Karpas-422 (cell line): ENCODE measurements around the gene ZGPAT. TPM values are rescaled to one million over a fixed set of nuclear protein-coding genes. Genes with fewer than 3 reads are reported as not detected.

Experiments
- DNase-seq: peaks from one replicate; pipeline ENCODE4 v3.0.0-alpha.2; 2015
- H2AFZ ChIP-seq: fragments of 200-600 bp; sonication (generic); 2 replicates; pipeline ENCODE4 v1.6.1; 2014; ENCODE audit warnings: antibody characterized with exemption, low read length, mixed read lengths
- H3K27ac ChIP-seq: fragments of 200-600 bp; sonication (generic); 2 replicates; pipeline ENCODE4 v1.5.1; 2014; ENCODE audit warnings: mild to moderate bottlenecking, low read length, moderate library complexity
- H3K27me3 ChIP-seq: fragments of 200-600 bp; sonication (generic); 2 replicates; pipeline ENCODE4 v1.6.1; 2014; ENCODE audit warnings: low read length, mixed read lengths
- H3K36me3 ChIP-seq: fragments of 200-600 bp; sonication (generic); 2 replicates; pipeline ENCODE4 v1.6.1; 2014; ENCODE audit warnings: low read length, mixed read lengths; ENCODE audit not compliant: insufficient read depth
- H3K4me1 ChIP-seq: fragments of 200-600 bp; sonication (generic); 2 replicates; pipeline ENCODE4 v1.6.1; 2014; ENCODE audit warnings: mild to moderate bottlenecking, low read length, mixed read lengths
- H3K4me2 ChIP-seq: fragments of 200-600 bp; sonication (generic); 2 replicates; pipeline ENCODE4 v1.6.1; 2014; ENCODE audit warnings: low read length, low read depth, mild to moderate bottlenecking; ENCODE audit not compliant: poor library complexity, severe bottlenecking
- H3K4me3 ChIP-seq: fragments of 200-600 bp; sonication (generic); 2 replicates; pipeline ENCODE4 v1.5.1; 2014; ENCODE audit warnings: mild to moderate bottlenecking, antibody characterized with exemption, low read length, mixed read lengths
- H3K79me2 ChIP-seq: fragments of 200-600 bp; sonication (generic); 2 replicates; pipeline ENCODE4 v1.6.1; 2014; ENCODE audit warnings: mild to moderate bottlenecking, low read length, mixed read lengths
- H3K9ac ChIP-seq: fragments of 200-600 bp; sonication (generic); 2 replicates; pipeline ENCODE4 v1.6.0; 2014; ENCODE audit warnings: low read length
- H3K9me2 ChIP-seq: fragments of 200-600 bp; sonication (generic), shearing (Covaris generic); replicated peaks from 2 replicates; pipeline ENCODE4 v1.6.0; 2014; ENCODE audit warnings: mild to moderate bottlenecking, low read length, moderate library complexity; ENCODE audit not compliant: insufficient read depth
- H3K9me3 ChIP-seq: fragments of 300-700, 200-600 bp; sonication (generic); 2 replicates; pipeline ENCODE4 v1.6.1; 2014; ENCODE audit warnings: low read length, mixed read lengths
- H4K20me1 ChIP-seq: fragments of 200-600 bp; sonication (generic); 2 replicates; pipeline ENCODE4 v1.6.1; 2014; ENCODE audit warnings: mild to moderate bottlenecking, antibody characterized with exemption, low read length, low read depth; ENCODE audit not compliant: insufficient read depth
- total RNA-seq: library from RNA; depleted of rRNA; stranded (reverse); fragments of >200 nt; shearing (Covaris generic); gene quantifications from 2 replicates; pipeline ENCODE4 v1.2.3, GENCODE V29; 2014; ENCODE audit warnings: low replicate concordance

ZGPAT gene
- total RNA-seq, 1 experiment from 2014 or later: 12.2 TPM

DNA sequence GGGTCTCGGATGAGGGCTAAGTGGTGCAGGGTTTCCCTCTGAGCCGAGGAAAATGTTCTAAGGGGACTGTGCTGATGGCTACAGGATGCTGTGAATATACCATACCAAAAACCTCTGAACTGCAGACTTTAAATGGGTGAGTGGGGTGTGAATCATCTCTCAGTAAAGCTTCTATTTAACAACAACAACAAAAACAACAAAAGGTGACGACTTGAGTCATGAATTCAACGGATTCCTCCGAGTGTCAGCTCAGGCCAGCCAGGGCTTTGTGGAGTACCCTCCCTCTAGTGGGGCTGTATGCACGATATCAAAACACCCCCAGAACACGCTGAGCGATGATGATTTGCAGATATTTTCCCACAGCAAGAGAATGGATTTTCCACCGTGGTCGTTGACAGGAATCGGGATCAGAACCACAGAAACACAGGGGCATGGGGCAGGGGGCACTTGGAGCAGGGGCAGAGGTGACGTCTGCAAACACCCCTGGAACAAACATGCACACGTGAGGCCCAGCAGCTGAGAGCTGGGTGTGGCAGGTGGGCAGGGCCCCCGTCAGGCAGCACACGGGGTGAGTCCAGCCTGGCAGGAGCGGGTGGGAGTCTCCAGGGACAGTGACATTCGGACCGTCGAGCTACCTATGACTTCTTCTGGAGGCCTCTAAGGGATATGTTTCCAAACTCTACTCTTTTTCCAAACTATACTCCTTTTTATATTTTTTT lies 70.4 kb downstream of the ZGPAT start:
- H3K27ac ChIP-seq: no peak overlapping the region
- no peak overlapping the region for H3K4me2 ChIP-seq
- no peak overlapping the region for H3K9ac ChIP-seq

DNA sequence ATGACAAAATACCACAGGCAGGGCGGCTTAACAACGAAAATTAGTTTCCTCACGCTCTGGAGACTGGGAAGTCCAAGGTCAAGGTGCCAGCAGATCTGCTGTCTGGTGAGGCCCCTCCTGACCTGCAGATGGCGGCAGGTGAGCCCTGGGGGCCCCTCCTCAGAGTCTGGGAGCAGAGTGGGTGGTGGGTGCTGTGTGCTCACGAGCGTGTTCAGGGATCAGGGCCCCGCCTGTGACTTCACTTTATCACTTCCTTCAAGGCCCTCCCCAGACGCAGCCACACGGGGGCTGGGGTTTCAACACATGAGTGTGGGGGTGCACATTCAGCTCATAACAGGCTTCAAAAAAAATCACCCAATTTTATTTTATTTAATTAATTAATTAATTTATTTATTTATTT lies 71.0 kb downstream of the ZGPAT start:
- H3K4me2 ChIP-seq: no peak overlapping the region
- no peak for DNase-seq
- H3K27ac ChIP-seq: no peak overlapping the region

More for the DNA sequence above, 70.4 kb downstream of the ZGPAT start:
- Histone ChIP-seq H3K4me1 (no peaks in the 10 kb centered on the region), H3K9me2 (no peaks in the 10 kb centered on the region), H4K20me1 (no peaks in the 10 kb centered on the region), H3K4me3 (no peak overlapping the region), H3K27me3 (no peaks in the 10 kb centered on the region), H3K9me3 (no peaks in the 10 kb centered on the region), H3K36me3 (no peaks in the 10 kb centered on the region), H2AFZ (no peak overlapping the region), H3K79me2 (no peaks in the 10 kb centered on the region)
- no peak for DNase-seq

DNA sequence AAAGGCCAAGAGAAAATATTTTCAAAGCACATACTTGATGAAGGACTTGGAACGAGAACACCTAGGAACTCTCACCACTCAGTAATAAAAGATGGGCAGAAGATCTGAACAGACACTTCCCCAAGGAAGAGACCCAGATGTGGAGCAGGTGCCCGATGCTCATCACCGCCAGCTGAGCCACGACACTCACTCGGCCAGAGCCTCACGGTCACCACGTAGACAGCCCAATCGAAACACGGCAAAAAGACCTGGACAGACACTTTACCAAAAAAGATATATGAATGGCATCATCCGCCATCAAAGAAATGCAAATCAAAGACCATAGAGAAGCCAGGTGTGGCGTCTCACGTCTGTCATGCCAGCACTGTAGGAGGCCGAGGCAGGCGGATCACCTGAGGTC lies 73.3 kb downstream of the ZGPAT start:
- no peaks in the 10 kb centered on the region for H3K9me3 ChIP-seq
- no peaks in the 10 kb centered on the region for H3K36me3 ChIP-seq
- H4K20me1 ChIP-seq: 0 out of 2 replicates have a peak, but pooled peaks cover 2% of the 10 kb centered on the region
- no peaks in the 10 kb centered on the region for H3K27me3 ChIP-seq
- H3K79me2 ChIP-seq: no peaks in the 10 kb centered on the region
- H3K4me3 ChIP-seq: no peak overlapping the region
- no peak overlapping the region for H3K27ac ChIP-seq
- H2AFZ ChIP-seq: no peak overlapping the region
- DNase-seq: no peak
- no peak overlapping the region for H3K4me2 ChIP-seq
- no peak overlapping the region for H3K9ac ChIP-seq
- no peaks in the 10 kb centered on the region for H3K4me1 ChIP-seq
- H3K9me2 ChIP-seq: no peaks in the 10 kb centered on the region

More for the DNA sequence above, 71.0 kb downstream of the ZGPAT start:
- H3K9me3 ChIP-seq: no peaks in the 10 kb centered on the region
- no peaks in the 10 kb centered on the region for H3K36me3 ChIP-seq
- H3K9ac ChIP-seq: no peak overlapping the region
- H3K4me3 ChIP-seq: no peak overlapping the region
- H4K20me1 ChIP-seq: no peaks in the 10 kb centered on the region
- no peaks in the 10 kb centered on the region for H3K9me2 ChIP-seq
- no peak overlapping the region for H2AFZ ChIP-seq
- H3K27me3 ChIP-seq: no peaks in the 10 kb centered on the region
- no peaks in the 10 kb centered on the region for H3K4me1 ChIP-seq
- no peaks in the 10 kb centered on the region for H3K79me2 ChIP-seq

DNA sequence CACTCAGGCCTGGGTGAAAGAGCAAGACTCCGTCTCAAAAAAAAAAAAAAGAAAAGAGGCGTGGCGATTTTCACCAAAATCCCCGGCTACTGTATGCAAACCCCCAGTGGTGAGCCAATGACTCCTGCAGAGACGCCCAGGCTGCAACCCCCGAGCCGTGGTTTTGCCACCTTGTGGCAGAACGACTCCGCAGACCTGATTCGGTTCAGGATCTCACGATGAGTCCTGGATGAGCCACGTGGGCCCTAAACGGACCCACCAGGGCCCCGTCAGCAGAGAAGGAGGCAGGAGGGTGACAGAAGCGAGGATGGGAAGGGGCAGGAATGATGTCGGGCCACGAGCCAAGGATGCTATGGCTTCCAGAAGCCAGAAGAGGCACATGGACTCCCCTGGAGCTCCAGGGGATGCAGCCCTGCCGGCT lies 74.2 kb downstream of the ZGPAT start:
- Histone ChIP-seq H3K9ac (no peak overlapping the region), H3K79me2 (no peaks in the 10 kb centered on the region), H3K27ac (no peak overlapping the region), H3K27me3 (no peaks in the 10 kb centered on the region), H3K4me1 (0 out of 2 replicates have a peak, but pooled peaks cover under 1% of the 10 kb centered on the region), H3K9me3 (no peaks in the 10 kb centered on the region), H4K20me1 (0 out of 2 replicates have a peak, but pooled peaks cover 2% of the 10 kb centered on the region), H3K4me3 (no peak overlapping the region), H3K9me2 (no peaks in the 10 kb centered on the region), H3K36me3 (no peaks in the 10 kb centered on the region), H2AFZ (no peak overlapping the region), H3K4me2 (no peak overlapping the region)
- DNase-seq: peak; percentile 79

DNA sequence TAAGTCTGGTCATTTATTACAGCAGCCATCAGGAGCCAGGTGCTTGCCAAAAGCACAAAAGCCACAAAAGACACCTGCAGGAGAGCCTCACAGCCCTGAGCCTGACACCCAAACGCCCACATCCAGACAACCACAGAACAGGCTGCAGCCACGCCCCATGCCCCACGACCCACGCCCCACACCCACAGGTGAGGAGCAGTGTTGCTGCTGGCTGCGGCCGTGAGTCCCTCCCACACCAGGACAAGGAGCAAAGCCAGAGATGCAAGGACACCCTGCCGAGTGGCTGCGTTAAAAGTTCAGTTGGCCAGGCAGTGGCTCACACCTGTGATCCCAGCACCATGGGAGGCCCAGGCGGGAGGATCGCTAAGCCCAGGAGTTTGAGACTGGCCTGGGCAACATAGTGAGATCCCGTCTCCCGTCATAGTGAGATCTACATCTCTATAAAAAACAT lies 74.7 kb downstream of the ZGPAT start:
- DNase-seq: no peak
- no peaks in the 10 kb centered on the region for H3K79me2 ChIP-seq
- no peak overlapping the region for H3K4me2 ChIP-seq
- no peak overlapping the region for H2AFZ ChIP-seq
- no peaks in the 10 kb centered on the region for H3K9me2 ChIP-seq
- H3K36me3 ChIP-seq: no peaks in the 10 kb centered on the region
- 0 out of 2 replicates have a peak, but pooled peaks cover 4% of the 10 kb centered on the region for H3K4me1 ChIP-seq
- H3K27me3 ChIP-seq: no peaks in the 10 kb centered on the region
- no peak overlapping the region for H3K27ac ChIP-seq
- H3K9me3 ChIP-seq: no peaks in the 10 kb centered on the region
- H3K9ac ChIP-seq: no peak overlapping the region
- H4K20me1 ChIP-seq: 0 out of 2 replicates have a peak, but pooled peaks cover 2% of the 10 kb centered on the region
- H3K4me3 ChIP-seq: no peak overlapping the region

DNA sequence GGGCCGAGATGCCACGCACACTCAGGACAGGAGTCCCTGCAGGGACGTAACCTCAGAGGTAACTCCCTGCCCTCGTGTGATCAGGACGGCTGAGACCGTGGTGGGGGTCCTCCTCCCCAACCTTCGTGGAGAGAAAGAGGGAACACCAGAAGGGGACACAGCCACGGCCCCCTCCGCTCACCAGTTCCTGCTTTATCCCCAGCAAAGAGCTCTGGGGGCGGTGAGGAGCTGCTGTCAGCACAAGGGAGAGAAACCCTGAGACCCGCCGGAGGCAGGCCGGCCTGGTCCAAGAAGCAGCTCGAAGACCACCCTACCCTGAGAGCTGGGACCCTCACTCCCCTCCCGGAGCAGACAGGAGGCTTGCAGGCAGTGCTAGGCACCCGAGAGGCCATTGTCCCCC lies 76.1 kb downstream of the ZGPAT start:
- no peak for DNase-seq
- H3K9me3 ChIP-seq: no peaks in the 10 kb centered on the region
- no peaks in the 10 kb centered on the region for H3K27me3 ChIP-seq
- H3K9ac ChIP-seq: no peak overlapping the region
- H3K4me3 ChIP-seq: no peak overlapping the region
- H2AFZ ChIP-seq: no peak overlapping the region
- H3K79me2 ChIP-seq: no peaks in the 10 kb centered on the region
- H3K4me1 ChIP-seq: 0 out of 2 replicates have a peak, but pooled peaks cover 4% of the 10 kb centered on the region
- 0 out of 2 replicates have a peak, but pooled peaks cover 2% of the 10 kb centered on the region for H4K20me1 ChIP-seq
- H3K27ac ChIP-seq: no peak overlapping the region
- H3K9me2 ChIP-seq: no peaks in the 10 kb centered on the region
- H3K36me3 ChIP-seq: no peaks in the 10 kb centered on the region
- no peak overlapping the region for H3K4me2 ChIP-seq

DNA sequence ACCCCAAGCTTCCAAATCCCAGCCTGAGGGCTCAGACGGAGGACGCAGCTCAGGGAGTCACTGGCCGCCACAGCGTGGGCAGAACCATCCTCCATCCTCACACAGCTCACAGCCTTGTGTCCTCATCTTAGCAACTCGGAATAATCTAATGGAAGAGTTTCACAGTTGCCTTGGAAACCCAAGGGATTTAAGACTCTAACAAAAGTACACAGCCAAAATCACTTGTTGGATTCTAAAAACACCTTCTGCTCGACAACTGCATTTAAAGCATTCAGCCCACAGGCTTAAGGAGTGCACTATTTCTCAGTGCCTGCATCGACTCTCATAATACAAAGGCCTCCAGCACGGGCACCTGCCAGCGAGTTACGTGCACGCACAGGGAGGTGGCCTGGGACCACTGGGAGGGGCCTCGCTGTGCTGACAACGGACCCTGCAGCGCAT lies 77.9 kb downstream of the ZGPAT start:
- no peaks in the 10 kb centered on the region for H3K27me3 ChIP-seq
- H4K20me1 ChIP-seq: 0 out of 2 replicates have a peak, but pooled peaks cover 2% of the 10 kb centered on the region
- 0 out of 2 replicates have a peak, but pooled peaks cover 4% of the 10 kb centered on the region for H3K4me1 ChIP-seq
- no peaks in the 10 kb centered on the region for H3K79me2 ChIP-seq
- no peak overlapping the region for H3K4me3 ChIP-seq
- DNase-seq: no peak
- H3K4me2 ChIP-seq: no peak overlapping the region
- no peak overlapping the region for H3K9ac ChIP-seq
- no peak overlapping the region for H2AFZ ChIP-seq
- no peaks in the 10 kb centered on the region for H3K9me3 ChIP-seq
- H3K9me2 ChIP-seq: no peaks in the 10 kb centered on the region
- no peaks in the 10 kb centered on the region for H3K36me3 ChIP-seq
- no peak overlapping the region for H3K27ac ChIP-seq
